ENCODE results near the gene SESTD1. TPM values are rescaled to one million over a fixed set of nuclear protein-coding genes. Genes with fewer than 3 reads are reported as not detected.
"Not testable (repeated sequence)": the region's sequence is repeated elsewhere in the genome, so short reads cannot be mapped to it uniquely, and the experiment has no call there.

The SESTD1 gene
- total RNA-seq, 1 donor from 2014 or later: 18.5 TPM

- no peak for DNase-seq (ENCODE audit: low read depth)
- no peak for TF ChIP-seq CTCF (conservative IDR thresholded peaks at IDR 0.05; ENCODE audit: low read depth, low read length)
- no peak overlapping the region for H3K4me3 ChIP-seq (ENCODE audit: low read depth, low read length)
Observed at GRCh38 chr2:179098080-179098689, 166.4 kb downstream of the SESTD1 start.

- no peak for TF ChIP-seq CTCF (conservative IDR thresholded peaks at IDR 0.05; ENCODE audit: low read depth, low read length)
- no peak for DNase-seq (ENCODE audit: low read depth)
- no peak overlapping the region for H3K4me3 ChIP-seq (ENCODE audit: low read depth, low read length)
Observed at GRCh38 chr2:179097131-179097530, 167.5 kb downstream of the SESTD1 start.

GRCh38 chr2:179096090-179096489, 168.5 kb downstream of the SESTD1 start:
- no peak for TF ChIP-seq CTCF (conservative IDR thresholded peaks at IDR 0.05; ENCODE audit: low read depth, low read length)
- no peak overlapping the region for H3K4me3 ChIP-seq (ENCODE audit: low read depth, low read length)
- DNase-seq (ENCODE audit: low read depth): no peak

GRCh38 chr2:179092912-179093311, 171.7 kb downstream of the SESTD1 start:
- DNase-seq (ENCODE audit: low read depth); H3K4me3 ChIP-seq (ENCODE audit: low read depth, low read length): not testable (repeated sequence)

- no peak for TF ChIP-seq CTCF (conservative IDR thresholded peaks at IDR 0.05; ENCODE audit: low read depth, low read length)
- H3K4me3 ChIP-seq (ENCODE audit: low read depth, low read length): no peak overlapping the region
- DNase-seq (ENCODE audit: low read depth): no peak
Observed at GRCh38 chr2:179082697-179083096, 181.9 kb downstream of the SESTD1 start.

- no peak overlapping the region for H3K4me3 ChIP-seq (ENCODE audit: low read depth, low read length)
- no peak for DNase-seq (ENCODE audit: low read depth)
- TF ChIP-seq CTCF (conservative IDR thresholded peaks at IDR 0.05; ENCODE audit: low read depth, low read length): no peak
Observed at GRCh38 chr2:179081954-179082353, 182.7 kb downstream of the SESTD1 start.

GRCh38 chr2:179072527-179072926, 192.1 kb downstream of the SESTD1 start:
- no peak for TF ChIP-seq CTCF (conservative IDR thresholded peaks at IDR 0.05; ENCODE audit: low read depth, low read length)
- DNase-seq (ENCODE audit: low read depth): no peak
- H3K4me3 ChIP-seq (ENCODE audit: low read depth, low read length): no peak overlapping the region

Data from epithelial cell of proximal tubule (primary cell).